HepG2 (cell line): ENCODE measurements around the gene PARK7. TPM values are rescaled to one million over a fixed set of nuclear protein-coding genes. Genes with fewer than 3 reads are reported as not detected.

ENCODE experiments used
- KLF12 ChIP-seq: sonication (generic); formaldehyde crosslinking; IDR thresholded peaks from 2 replicates; pipeline ENCODE4 v1.4.0; 2020; ENCODE audit warnings: missing genetic modification reagents, borderline replicate concordance
- MEF2D ChIP-seq: sonication (generic); formaldehyde crosslinking; IDR thresholded peaks from 2 replicates; pipeline ENCODE4 v1.5.1; 2020; ENCODE audit warnings: mild to moderate bottlenecking, missing genetic modification reagents
- MTF2 ChIP-seq: sonication (generic); formaldehyde crosslinking; IDR thresholded peaks from 2 replicates; pipeline ENCODE4 v1.5.0; 2020; ENCODE audit warnings: missing genetic modification reagents, borderline replicate concordance
- MYNN ChIP-seq: sonication (generic); formaldehyde crosslinking; IDR thresholded peaks from 2 replicates; pipeline ENCODE4 v1.4.0; 2020; ENCODE audit warnings: mild to moderate bottlenecking, low read depth, missing genetic modification reagents
- NCOR1 ChIP-seq: fragments of 200-600 bp; sonication (generic); IDR thresholded peaks from 2 replicates; pipeline ENCODE4 v1.7.0; 2017; ENCODE audit warnings: antibody characterized with exemption, low read length, borderline replicate concordance
- PAF1 ChIP-seq: IDR thresholded peaks from 2 replicates; pipeline ENCODE4 v1.6.1; 2016; ENCODE audit warnings: missing genetic modification reagents, missing compliant biosample characterization
- POLR2AphosphoS2 ChIP-seq: IDR thresholded peaks from 2 replicates; pipeline ENCODE4 v1.6.1; 2011; ENCODE audit warnings: low read depth, low read length, improper control_type of control experiment
- RBM22 ChIP-seq: fragments of 200-400 bp; formaldehyde crosslinking; optimal IDR thresholded peaks from 2 replicates; pipeline ENCODE3; 2017; ENCODE audit warnings: mild to moderate bottlenecking, low read length, moderate library complexity
- ZFP36L1 ChIP-seq: sonication (generic); formaldehyde crosslinking; IDR thresholded peaks from 2 replicates; pipeline ENCODE4 v1.8.0; 2022; ENCODE audit warnings: mild to moderate bottlenecking, missing genetic modification reagents, moderate library complexity
- ZNF224 ChIP-seq: sonication (generic); formaldehyde crosslinking; IDR thresholded peaks from 2 replicates; pipeline ENCODE4 v1.5.0; 2020; ENCODE audit warnings: mild to moderate bottlenecking, missing genetic modification reagents
- ZNF263 ChIP-seq: sonication (generic); formaldehyde crosslinking; IDR thresholded peaks from 2 replicates; pipeline ENCODE4 v1.4.0; 2020; ENCODE audit warnings: missing genetic modification reagents
- ZNF33A ChIP-seq: sonication (generic); formaldehyde crosslinking; IDR thresholded peaks from 2 replicates; pipeline ENCODE4 v1.5.1; 2020; ENCODE audit warnings: missing genetic modification reagents, mild to moderate bottlenecking, moderate library complexity, borderline replicate concordance
- ZNF468 ChIP-seq: sonication (generic); formaldehyde crosslinking; IDR thresholded peaks from 2 replicates; pipeline ENCODE4 v1.8.0; 2022; ENCODE audit warnings: mild to moderate bottlenecking, moderate library complexity, missing genetic modification reagents
- ZNF549 ChIP-seq: sonication (generic); formaldehyde crosslinking; IDR thresholded peaks from 2 replicates; pipeline ENCODE4 v1.5.0; 2020; ENCODE audit warnings: missing genetic modification reagents
- ZNF713 ChIP-seq: sonication (generic); formaldehyde crosslinking; IDR thresholded peaks from 2 replicates; pipeline ENCODE4 v1.4.0; 2020; ENCODE audit warnings: mild to moderate bottlenecking, missing genetic modification reagents
- ZNF883 ChIP-seq: sonication (generic); formaldehyde crosslinking; IDR thresholded peaks from 2 replicates; pipeline ENCODE4 v1.5.1; 2020; ENCODE audit warnings: mild to moderate bottlenecking, missing genetic modification reagents; ENCODE audit errors: not compliant biosample characterization
- polyA plus RNA-seq, 8 experiments: library from polyadenylated mRNA; depleted of rRNA in 3 of 8; stranded (reverse) in 7 of 8; unstranded in 1 of 8; fragments of >200 nt; fragmentation: Illumina TruSeq in 4 of 8; extraction: Trizol in 4 of 8; gene quantifications; 2 replicates each; pipeline versions ENCODE4 v1.2.1 to v1.2.3, GENCODE V29; 2011 to 2016; ENCODE audit warnings: low read depth in 4 of 8, missing spikeins in 1 of 8, mixed read lengths in 1 of 8; ENCODE audit not compliant: insufficient read depth in 1 of 8
- total RNA-seq, 5 experiments: library from RNA; depleted of rRNA; stranded (reverse); fragments of >200 nt; fragmentation: Illumina TruSeq; extraction: Trizol; gene quantifications; 2 replicates each; pipeline ENCODE4 v1.2.3, GENCODE V29; 2016; ENCODE audit warnings: low read depth in 1 of 5
- TF ChIP-seq, protein P1 (sequence below): sonication (generic); formaldehyde crosslinking; IDR thresholded peaks from 2 replicates; pipeline ENCODE4 v1.9.0; 2021; ENCODE audit warnings: missing genetic modification reagents, mild to moderate bottlenecking, borderline replicate concordance
- TF ChIP-seq, protein P2 (sequence below): conservative IDR thresholded peaks from 2 replicates; pipeline ENCODE4 v1.6.1; 2018; ENCODE audit warnings: missing genetic modification reagents
- TF ChIP-seq, protein P3 (sequence below): sonication (generic); formaldehyde crosslinking; IDR thresholded peaks from 2 replicates; pipeline ENCODE4 v1.4.0; 2020; ENCODE audit warnings: mild to moderate bottlenecking, missing genetic modification reagents
- TF ChIP-seq, protein P4 (sequence below): sonication (generic); formaldehyde crosslinking; IDR thresholded peaks from 2 replicates; pipeline ENCODE4 v1.4.0; 2020; ENCODE audit warnings: missing genetic modification reagents

PARK7 gene
- total and polyA plus RNA-seq, 2 of the 13 experiments (the other 11 are each of a cell fraction or from before 2014, with no cell fraction given), result 212 to 296 TPM

DNA sequence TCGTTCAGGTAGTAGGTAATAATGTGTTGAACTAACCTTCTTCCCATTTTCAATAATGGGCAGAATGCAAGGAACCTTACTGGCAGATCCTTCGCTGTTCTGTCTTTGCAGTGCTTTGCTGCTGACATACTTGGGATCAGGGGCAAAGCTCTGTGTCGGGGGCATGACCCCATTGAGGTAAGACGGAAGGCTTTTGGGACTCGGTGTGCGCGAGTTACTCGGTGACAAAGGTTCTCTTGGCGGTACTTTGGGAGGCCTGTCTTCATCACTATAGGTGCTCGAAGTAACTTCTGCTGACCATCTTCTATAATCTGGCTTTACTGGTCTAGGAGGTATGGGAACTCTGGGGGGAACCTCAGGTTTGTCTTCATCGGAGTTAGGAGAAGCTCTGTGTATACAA, 51.9 kb downstream of the PARK7 start (continued):
- TF ChIP-seq NCOR1 (no peak), ZNF224 (CRISPR knock-in tag) (no peak), RBM22 (peak; percentile 95), ZNF263 (CRISPR knock-in tag) (no peak), ZFP36L1 (CRISPR knock-in tag) (no peak), ZNF33A (CRISPR knock-in tag) (no peak), POLR2AphosphoS2 (no peak; the same call in 1 of the 2 replicates), ZNF713 (CRISPR knock-in tag) (no peak), ZNF468 (no peak), PAF1 (CRISPR knock-in tag) (peak; percentile 95), KLF12 (CRISPR knock-in tag) (no peak), MYNN (CRISPR knock-in tag) (no peak), ZNF549 (CRISPR knock-in tag) (no peak), MEF2D (CRISPR knock-in tag) (0 out of 2 replicates have a peak, but pooled peaks have one; percentile 39), ZNF883 (CRISPR knock-in tag) (no peak), MTF2 (CRISPR knock-in tag) (no peak)
- TF ChIP-seq, protein P1, sequence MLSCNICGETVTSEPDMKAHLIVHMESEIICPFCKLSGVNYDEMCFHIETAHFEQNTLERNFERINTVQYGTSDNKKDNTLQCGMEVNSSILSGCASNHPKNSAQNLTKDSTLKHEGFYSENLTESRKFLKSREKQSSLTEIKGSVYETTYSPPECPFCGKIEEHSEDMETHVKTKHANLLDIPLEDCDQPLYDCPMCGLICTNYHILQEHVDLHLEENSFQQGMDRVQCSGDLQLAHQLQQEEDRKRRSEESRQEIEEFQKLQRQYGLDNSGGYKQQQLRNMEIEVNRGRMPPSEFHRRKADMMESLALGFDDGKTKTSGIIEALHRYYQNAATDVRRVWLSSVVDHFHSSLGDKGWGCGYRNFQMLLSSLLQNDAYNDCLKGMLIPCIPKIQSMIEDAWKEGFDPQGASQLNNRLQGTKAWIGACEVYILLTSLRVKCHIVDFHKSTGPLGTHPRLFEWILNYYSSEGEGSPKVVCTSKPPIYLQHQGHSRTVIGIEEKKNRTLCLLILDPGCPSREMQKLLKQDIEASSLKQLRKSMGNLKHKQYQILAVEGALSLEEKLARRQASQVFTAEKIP, result no peak
- TF ChIP-seq, protein P2, sequence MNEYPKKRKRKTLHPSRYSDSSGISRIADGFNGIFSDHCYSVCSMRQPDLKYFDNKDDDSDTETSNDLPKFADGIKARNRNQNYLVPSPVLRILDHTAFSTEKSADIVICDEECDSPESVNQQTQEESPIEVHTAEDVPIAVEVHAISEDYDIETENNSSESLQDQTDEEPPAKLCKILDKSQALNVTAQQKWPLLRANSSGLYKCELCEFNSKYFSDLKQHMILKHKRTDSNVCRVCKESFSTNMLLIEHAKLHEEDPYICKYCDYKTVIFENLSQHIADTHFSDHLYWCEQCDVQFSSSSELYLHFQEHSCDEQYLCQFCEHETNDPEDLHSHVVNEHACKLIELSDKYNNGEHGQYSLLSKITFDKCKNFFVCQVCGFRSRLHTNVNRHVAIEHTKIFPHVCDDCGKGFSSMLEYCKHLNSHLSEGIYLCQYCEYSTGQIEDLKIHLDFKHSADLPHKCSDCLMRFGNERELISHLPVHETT (CRISPR knock-in tag), result no peak
- TF ChIP-seq, protein P3, sequence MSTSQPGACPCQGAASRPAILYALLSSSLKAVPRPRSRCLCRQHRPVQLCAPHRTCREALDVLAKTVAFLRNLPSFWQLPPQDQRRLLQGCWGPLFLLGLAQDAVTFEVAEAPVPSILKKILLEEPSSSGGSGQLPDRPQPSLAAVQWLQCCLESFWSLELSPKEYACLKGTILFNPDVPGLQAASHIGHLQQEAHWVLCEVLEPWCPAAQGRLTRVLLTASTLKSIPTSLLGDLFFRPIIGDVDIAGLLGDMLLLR (CRISPR knock-in tag), result no peak
- TF ChIP-seq, protein P4, sequence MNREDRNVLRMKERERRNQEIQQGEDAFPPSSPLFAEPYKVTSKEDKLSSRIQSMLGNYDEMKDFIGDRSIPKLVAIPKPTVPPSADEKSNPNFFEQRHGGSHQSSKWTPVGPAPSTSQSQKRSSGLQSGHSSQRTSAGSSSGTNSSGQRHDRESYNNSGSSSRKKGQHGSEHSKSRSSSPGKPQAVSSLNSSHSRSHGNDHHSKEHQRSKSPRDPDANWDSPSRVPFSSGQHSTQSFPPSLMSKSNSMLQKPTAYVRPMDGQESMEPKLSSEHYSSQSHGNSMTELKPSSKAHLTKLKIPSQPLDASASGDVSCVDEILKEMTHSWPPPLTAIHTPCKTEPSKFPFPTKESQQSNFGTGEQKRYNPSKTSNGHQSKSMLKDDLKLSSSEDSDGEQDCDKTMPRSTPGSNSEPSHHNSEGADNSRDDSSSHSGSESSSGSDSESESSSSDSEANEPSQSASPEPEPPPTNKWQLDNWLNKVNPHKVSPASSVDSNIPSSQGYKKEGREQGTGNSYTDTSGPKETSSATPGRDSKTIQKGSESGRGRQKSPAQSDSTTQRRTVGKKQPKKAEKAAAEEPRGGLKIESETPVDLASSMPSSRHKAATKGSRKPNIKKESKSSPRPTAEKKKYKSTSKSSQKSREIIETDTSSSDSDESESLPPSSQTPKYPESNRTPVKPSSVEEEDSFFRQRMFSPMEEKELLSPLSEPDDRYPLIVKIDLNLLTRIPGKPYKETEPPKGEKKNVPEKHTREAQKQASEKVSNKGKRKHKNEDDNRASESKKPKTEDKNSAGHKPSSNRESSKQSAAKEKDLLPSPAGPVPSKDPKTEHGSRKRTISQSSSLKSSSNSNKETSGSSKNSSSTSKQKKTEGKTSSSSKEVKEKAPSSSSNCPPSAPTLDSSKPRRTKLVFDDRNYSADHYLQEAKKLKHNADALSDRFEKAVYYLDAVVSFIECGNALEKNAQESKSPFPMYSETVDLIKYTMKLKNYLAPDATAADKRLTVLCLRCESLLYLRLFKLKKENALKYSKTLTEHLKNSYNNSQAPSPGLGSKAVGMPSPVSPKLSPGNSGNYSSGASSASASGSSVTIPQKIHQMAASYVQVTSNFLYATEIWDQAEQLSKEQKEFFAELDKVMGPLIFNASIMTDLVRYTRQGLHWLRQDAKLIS (CRISPR knock-in tag), result 0 out of 2 replicates have a peak, but pooled peaks have one; percentile 37
- TF ChIP-seq, all 625 proteins: peak for 14
